ENCODE data around the gene DCP1B.

- TF ChIP-seq CTCF (IDR thresholded peaks at IDR 0.05) (no peak), EZH2 (IDR thresholded peaks at IDR 0.05; ENCODE audit: borderline replicate concordance, insufficient read depth, low read depth, low read length, poor library complexity, severe bottlenecking) (no peak)
Observed at GRCh38 chr12:2017546-2018337, 13.5 kb upstream of the DCP1B start.
